Vagina (tissue), 2 donors: Measurements from ENCODE around the gene C4orf51. TPM values are rescaled to one million over a fixed set of nuclear protein-coding genes. Genes with fewer than 3 reads are reported as not detected.
"Not testable (repeated sequence)": the region's sequence is repeated elsewhere in the genome, so short reads cannot be mapped to it uniquely, and the experiment has no call there.

ENCODE experiments used
- DNase-seq, 2 donors: peaks; one replicate each; pipeline ENCODE4 v3.0.0-alpha.2; 2017; ENCODE audit errors: extremely low spot score in 2 of 2
- H3K27ac ChIP-seq: fragments of 200-600 bp; sonication (generic); one replicate; pipeline ENCODE4 v1.5.1; 2019
- H3K27me3 ChIP-seq: fragments of 200-600 bp; sonication (generic); one replicate; pipeline ENCODE4 v1.5.1; 2019
- H3K36me3 ChIP-seq, 2 donors: fragments of 200-600 bp; sonication (generic); one replicate each; pipeline ENCODE4 v1.5.1; 2017 to 2019
- H3K4me1 ChIP-seq: fragments of 200-600 bp; sonication (generic); one replicate; pipeline ENCODE4 v1.5.1; 2019
- H3K4me3 ChIP-seq, 2 donors: fragments of 200-600 bp; sonication (generic); 1 replicate in 1 of 2; 2 replicates in 1 of 2; pipeline ENCODE4 v1.5.1; 2016 to 2019
- H3K9me3 ChIP-seq: fragments of 200-600 bp; sonication (generic); one replicate; pipeline ENCODE4 v1.5.1; 2019
- CTCF ChIP-seq, 3 experiments: fragments of 450-650 bp in 2 of 3; fragments of 200-600 bp in 1 of 3; sonication (generic) in 1 of 3; IDR thresholded peaks; one replicate each; pipeline ENCODE4 v1.5.1; 2017 to 2019; ENCODE audit warnings: antibody characterized with exemption in 3 of 3, mild to moderate bottlenecking in 2 of 3, moderate library complexity in 2 of 3
- POLR2A ChIP-seq, 2 donors: fragments of 450-650 bp; IDR thresholded peaks; one replicate each; pipeline ENCODE4 v1.6.1; 2017; ENCODE audit warnings: antibody characterized with exemption in 2 of 2, mild to moderate bottlenecking in 2 of 2, moderate library complexity in 2 of 2
- POLR2AphosphoS5 ChIP-seq, 2 donors: sonication (generic); formaldehyde crosslinking; IDR thresholded peaks; one replicate each; pipeline ENCODE4 v1.9.0; 2017; ENCODE audit warnings: antibody characterized with exemption in 2 of 2, mild to moderate bottlenecking in 2 of 2, low read depth in 1 of 2; ENCODE audit not compliant: insufficient read depth in 1 of 2
- intact Hi-C: fragments of 100-400 bp; cut with DNase I; formaldehyde crosslinking; loops from one replicate; pipeline ENCODE4 v1.15.1; 2023
- total RNA-seq: library from RNA; depleted of rRNA; stranded (reverse); fragments of >200 nt; gene quantifications from one replicate; pipeline ENCODE4 v1.2.3, GENCODE V29; 2016

C4orf51 gene
- not detected for total RNA-seq

DNA sequence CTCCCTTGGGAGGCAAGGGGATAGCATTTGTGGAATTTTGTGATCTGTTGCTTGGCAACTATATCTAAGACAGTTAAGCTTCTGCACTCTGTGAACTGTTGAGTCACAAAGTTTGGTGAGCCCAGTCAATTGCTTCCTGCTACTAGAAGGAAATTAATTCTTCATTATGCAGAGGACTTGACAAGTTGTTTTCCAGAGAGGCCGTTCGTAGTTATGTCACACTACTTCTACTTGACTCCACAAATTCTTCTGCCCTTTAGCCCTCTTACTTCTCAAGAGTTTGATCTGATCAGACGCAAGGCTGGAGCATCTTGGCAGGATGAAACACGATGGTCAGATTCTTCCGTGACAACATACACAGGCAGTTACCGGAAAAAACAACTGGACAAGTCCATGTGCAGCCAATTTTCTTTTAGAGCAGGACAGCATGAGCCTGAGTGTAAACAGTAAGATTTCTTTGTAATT is at the start of gene C4orf51:
TSS of gene C4orf51 (plus strand) at position 156 of the 465 bp plus-strand sequence. CDS start at position 214, 58 bp downstream.
- no peaks in the 10 kb centered on the region for H3K27me3 ChIP-seq
- no peaks in the 10 kb centered on the region for H3K36me3 ChIP-seq
- intact Hi-C loops = no loop called here
- H3K27ac ChIP-seq = no peak within 1 kb of the TSS
- TF ChIP-seq CTCF (IDR thresholded peaks at IDR 0.05) (no peak), POLR2AphosphoS5 (IDR thresholded peaks at IDR 0.05; ENCODE audit: insufficient read depth in 1 of 2, low read depth in 1 of 2) (no peak), POLR2A (IDR thresholded peaks at IDR 0.05) (no peak)
- H3K9me3 ChIP-seq = no peaks in the 10 kb centered on the region
- no peaks in the 10 kb centered on the region for H3K4me1 ChIP-seq
- H3K4me3 ChIP-seq = no peak within 1 kb of the TSS
- DNase-seq = no peak

GRCh38 chr4:145635117-145635516 is 44.8 kb upstream of the C4orf51 start:
- Histone ChIP-seq H3K4me3 (no peak overlapping the region), H3K9me3 (no peaks in the 10 kb centered on the region), H3K4me1 (no peaks in the 10 kb centered on the region), H3K27me3 (no peaks in the 10 kb centered on the region), H3K27ac (no peak overlapping the region), H3K36me3 (no peaks in the 10 kb centered on the region)
- intact Hi-C loops = no loop called here
- DNase-seq = no peak
- no peak for TF ChIP-seq CTCF (IDR thresholded peaks at IDR 0.05)
- no peak for TF ChIP-seq POLR2AphosphoS5 (IDR thresholded peaks at IDR 0.05; ENCODE audit: insufficient read depth in 1 of 2, low read depth in 1 of 2)
- TF ChIP-seq POLR2A (IDR thresholded peaks at IDR 0.05) = no peak

DNA sequence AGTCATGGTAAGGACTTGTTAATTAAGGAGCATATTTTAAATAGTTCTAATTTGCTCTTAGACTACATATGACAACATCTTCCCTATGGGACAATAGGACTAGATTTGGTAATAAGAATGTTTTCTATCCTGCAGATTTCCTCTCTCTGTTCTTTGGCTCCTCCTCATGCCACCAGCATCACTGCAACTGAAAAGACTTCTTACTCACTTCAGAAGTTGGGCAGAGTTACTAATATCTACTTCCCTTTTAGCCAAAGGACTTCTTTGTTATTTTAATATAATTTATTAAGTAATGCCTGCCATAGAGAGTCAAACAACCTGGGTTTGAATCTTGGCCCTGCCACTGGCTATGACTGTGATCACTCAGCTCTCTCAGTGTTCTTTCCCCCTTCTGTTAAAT is 44.3 kb upstream of the C4orf51 start:
- Histone ChIP-seq H3K36me3 (no peaks in the 10 kb centered on the region), H3K9me3 (no peaks in the 10 kb centered on the region), H3K4me1 (no peaks in the 10 kb centered on the region), H3K4me3 (no peak overlapping the region), H3K27ac (no peak overlapping the region), H3K27me3 (no peaks in the 10 kb centered on the region)
- no peak for TF ChIP-seq POLR2A (IDR thresholded peaks at IDR 0.05)
- no peak for TF ChIP-seq POLR2AphosphoS5 (IDR thresholded peaks at IDR 0.05; ENCODE audit: insufficient read depth in 1 of 2, low read depth in 1 of 2)
- TF ChIP-seq CTCF (IDR thresholded peaks at IDR 0.05) = no peak
- no peak for DNase-seq
- intact Hi-C loops = no loop called here

- intact Hi-C loops = no loop called here
- TF ChIP-seq POLR2A (IDR thresholded peaks at IDR 0.05) (no peak), POLR2AphosphoS5 (IDR thresholded peaks at IDR 0.05; ENCODE audit: insufficient read depth in 1 of 2, low read depth in 1 of 2) (no peak), CTCF (IDR thresholded peaks at IDR 0.05) (no peak)
- H3K4me3 ChIP-seq = no peak overlapping the region
- no peaks in the 10 kb centered on the region for H3K36me3 ChIP-seq
- no peak overlapping the region for H3K27ac ChIP-seq
- no peaks in the 10 kb centered on the region for H3K9me3 ChIP-seq
- no peaks in the 10 kb centered on the region for H3K27me3 ChIP-seq
- DNase-seq = no peak
- H3K4me1 ChIP-seq = no peaks in the 10 kb centered on the region
These were observed 40.7 kb upstream of the C4orf51 start for GRCh38 chr4:145639186-145639698.

GRCh38 chr4:145640236-145640635 is 39.7 kb upstream of the C4orf51 start:
- H3K9me3 ChIP-seq, H3K4me3 ChIP-seq, H3K27me3 ChIP-seq, H3K4me1 ChIP-seq, intact Hi-C loops, DNase-seq, H3K27ac ChIP-seq, H3K36me3 ChIP-seq: not testable (repeated sequence)
